OCI-LY1 (cell line): ENCODE measurements around the gene CLCA4.

Experiments used
- H2AFZ ChIP-seq: fragments of 200-600 bp; sonication (generic), shearing (Covaris generic); 2 replicates; pipeline ENCODE4 v1.6.0; 2014; ENCODE audit warnings: antibody characterized with exemption, mild to moderate bottlenecking, low read length
- H3F3A ChIP-seq: fragments of 200-600 bp; sonication (generic), shearing (Covaris generic); 2 replicates; pipeline ENCODE4 v1.6.0; 2014; ENCODE audit warnings: mild to moderate bottlenecking, antibody characterized with exemption, low read length, moderate library complexity; ENCODE audit not compliant: insufficient read depth
- H3K27ac ChIP-seq: fragments of 200-600 bp; sonication (generic); 2 replicates; pipeline ENCODE4 v1.5.1; 2014; ENCODE audit warnings: low read length, mixed run types, mild to moderate bottlenecking, low read depth; ENCODE audit not compliant: poor library complexity, severe bottlenecking
- H3K27me3 ChIP-seq: fragments of 200-600 bp; sonication (generic); 2 replicates; pipeline ENCODE4 v1.6.0; 2014; ENCODE audit warnings: antibody characterized with exemption, mild to moderate bottlenecking, low read length, moderate library complexity; ENCODE audit not compliant: insufficient read depth
- H3K36me3 ChIP-seq: fragments of 200-600 bp; sonication (generic); 2 replicates; pipeline ENCODE4 v1.6.1; 2014; ENCODE audit warnings: mild to moderate bottlenecking, antibody characterized with exemption, low read length, moderate library complexity, mixed read lengths; ENCODE audit not compliant: insufficient read depth
- H3K4me1 ChIP-seq: fragments of 200-600 bp; sonication (generic); 2 replicates; pipeline ENCODE4 v1.5.1; 2014; ENCODE audit warnings: mild to moderate bottlenecking, low read length, moderate library complexity; ENCODE audit not compliant: insufficient read depth, severe bottlenecking
- H3K4me2 ChIP-seq: fragments of 200-600 bp; sonication (generic), shearing (Covaris generic); 2 replicates; pipeline ENCODE4 v1.6.1; 2014; ENCODE audit warnings: low read length
- H3K4me3 ChIP-seq: fragments of 200-600 bp; sonication (generic); 2 replicates; pipeline ENCODE4 v1.5.1; 2014; ENCODE audit warnings: low read length, low read depth, mild to moderate bottlenecking, mixed read lengths; ENCODE audit not compliant: poor library complexity, severe bottlenecking
- H3K79me2 ChIP-seq: fragments of 200-600 bp; shearing (Covaris generic); 2 replicates; pipeline ENCODE4 v1.6.1; 2016; ENCODE audit warnings: mixed run types, low read length, mixed read lengths; ENCODE audit not compliant: insufficient read depth
- H3K9ac ChIP-seq: fragments of 200-600 bp; sonication (generic), shearing (Covaris generic); 2 replicates; pipeline ENCODE4 v1.6.1; 2014; ENCODE audit warnings: mild to moderate bottlenecking, low read length, mixed read lengths
- H3K9me2 ChIP-seq: fragments of 200-600 bp; sonication (generic), shearing (Covaris generic); 2 replicates; pipeline ENCODE4 v1.6.1; 2014; ENCODE audit warnings: low read depth, mild to moderate bottlenecking, low read length, mixed read lengths
- H3K9me3 ChIP-seq: fragments of 200-600 bp; shearing (Covaris generic); 2 replicates; pipeline ENCODE4 v1.6.1; 2014; ENCODE audit warnings: low read length, mixed read lengths
- H4K20me1 ChIP-seq: fragments of 200-600 bp; sonication (generic), shearing (Covaris generic); 2 replicates; pipeline ENCODE4 v1.6.0; 2016; ENCODE audit warnings: mild to moderate bottlenecking, low read length; ENCODE audit not compliant: insufficient read depth
- EZH2 ChIP-seq: fragments of 200-600 bp; sonication (generic), shearing (Covaris generic); IDR thresholded peaks from 2 replicates; pipeline ENCODE4 v1.8.0; 2017; ENCODE audit warnings: borderline replicate concordance, mixed run types, mild to moderate bottlenecking, antibody characterized with exemption, low read length, moderate library complexity, mixed read lengths
- TF ChIP-seq, protein P1 (sequence below): fragments of 200-600 bp; sonication (generic), shearing (Covaris generic); IDR thresholded peaks from 2 replicates; pipeline ENCODE4 v1.5.1; 2017; ENCODE audit warnings: mild to moderate bottlenecking, antibody characterized with exemption, low read length, moderate library complexity, mixed read lengths

Gene CLCA4

GRCh38 chr1:86618358-86618757 lies 71.5 kb downstream of the CLCA4 start:
- H3K27ac ChIP-seq = no peak overlapping the region
- H3K79me2 ChIP-seq = no peaks in the 10 kb centered on the region
- no peaks in the 10 kb centered on the region for H3K9me3 ChIP-seq
- no peaks in the 10 kb centered on the region for H4K20me1 ChIP-seq
- H3K36me3 ChIP-seq = no peaks in the 10 kb centered on the region
- H3F3A ChIP-seq = no peaks in the 10 kb centered on the region
- H3K4me1 ChIP-seq = peaks cover 10% of the 10 kb centered on the region
- TF ChIP-seq, protein P1, sequence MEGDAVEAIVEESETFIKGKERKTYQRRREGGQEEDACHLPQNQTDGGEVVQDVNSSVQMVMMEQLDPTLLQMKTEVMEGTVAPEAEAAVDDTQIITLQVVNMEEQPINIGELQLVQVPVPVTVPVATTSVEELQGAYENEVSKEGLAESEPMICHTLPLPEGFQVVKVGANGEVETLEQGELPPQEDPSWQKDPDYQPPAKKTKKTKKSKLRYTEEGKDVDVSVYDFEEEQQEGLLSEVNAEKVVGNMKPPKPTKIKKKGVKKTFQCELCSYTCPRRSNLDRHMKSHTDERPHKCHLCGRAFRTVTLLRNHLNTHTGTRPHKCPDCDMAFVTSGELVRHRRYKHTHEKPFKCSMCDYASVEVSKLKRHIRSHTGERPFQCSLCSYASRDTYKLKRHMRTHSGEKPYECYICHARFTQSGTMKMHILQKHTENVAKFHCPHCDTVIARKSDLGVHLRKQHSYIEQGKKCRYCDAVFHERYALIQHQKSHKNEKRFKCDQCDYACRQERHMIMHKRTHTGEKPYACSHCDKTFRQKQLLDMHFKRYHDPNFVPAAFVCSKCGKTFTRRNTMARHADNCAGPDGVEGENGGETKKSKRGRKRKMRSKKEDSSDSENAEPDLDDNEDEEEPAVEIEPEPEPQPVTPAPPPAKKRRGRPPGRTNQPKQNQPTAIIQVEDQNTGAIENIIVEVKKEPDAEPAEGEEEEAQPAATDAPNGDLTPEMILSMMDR = no peak
- no peak for TF ChIP-seq EZH2
- H3K4me3 ChIP-seq = no peak overlapping the region
- no peak overlapping the region for H3K9ac ChIP-seq
- no peak overlapping the region for H3K4me2 ChIP-seq
- no peak overlapping the region for H2AFZ ChIP-seq
- H3K9me2 ChIP-seq = no peaks in the 10 kb centered on the region
- H3K27me3 ChIP-seq = no peaks in the 10 kb centered on the region

GRCh38 chr1:86619313-86619712 lies 72.4 kb downstream of the CLCA4 start:
- H3K9me2 ChIP-seq = no peaks in the 10 kb centered on the region
- no peak overlapping the region for H3K4me3 ChIP-seq
- no peaks in the 10 kb centered on the region for H3K36me3 ChIP-seq
- no peaks in the 10 kb centered on the region for H3F3A ChIP-seq
- H3K27ac ChIP-seq = no peak overlapping the region
- no peaks in the 10 kb centered on the region for H3K79me2 ChIP-seq
- no peak overlapping the region for H2AFZ ChIP-seq
- H3K9ac ChIP-seq = no peak overlapping the region
- H3K27me3 ChIP-seq = no peaks in the 10 kb centered on the region
- no peaks in the 10 kb centered on the region for H4K20me1 ChIP-seq
- no peaks in the 10 kb centered on the region for H3K9me3 ChIP-seq
- TF ChIP-seq, protein P1 = no peak
- no peak for TF ChIP-seq EZH2
- peaks cover 10% of the 10 kb centered on the region for H3K4me1 ChIP-seq
- no peak overlapping the region for H3K4me2 ChIP-seq

- no peaks in the 10 kb centered on the region for H3K9me3 ChIP-seq
- no peak overlapping the region for H3K9ac ChIP-seq
- peaks cover 10% of the 10 kb centered on the region for H3K4me1 ChIP-seq
- no peak overlapping the region for H3K4me3 ChIP-seq
- H4K20me1 ChIP-seq = no peaks in the 10 kb centered on the region
- H3K36me3 ChIP-seq = no peaks in the 10 kb centered on the region
- H3K4me2 ChIP-seq = no peak overlapping the region
- H3K9me2 ChIP-seq = no peaks in the 10 kb centered on the region
- no peaks in the 10 kb centered on the region for H3F3A ChIP-seq
- no peaks in the 10 kb centered on the region for H3K27me3 ChIP-seq
- H2AFZ ChIP-seq = no peak overlapping the region
- H3K79me2 ChIP-seq = no peaks in the 10 kb centered on the region
- no peak for TF ChIP-seq EZH2
- TF ChIP-seq, protein P1 = 0 out of 2 replicates have a peak, but pooled peaks have one; percentile 6
- H3K27ac ChIP-seq = no peak overlapping the region
Measured at GRCh38 chr1:86621286-86621685, 74.4 kb downstream of the CLCA4 start.
